Measurements from ENCODE around the gene FAH. TPM values are rescaled to one million over a fixed set of nuclear protein-coding genes. Genes with fewer than 3 reads are reported as not detected.

FAH gene
- total RNA-seq, 1 donor from 2014 or later: 23.4 TPM

- H3K4me1 ChIP-seq: no peaks in the 10 kb centered on the region
- TF ChIP-seq CTCF (IDR thresholded peaks at IDR 0.05): no peak
- no peak overlapping the region for H3K4me3 ChIP-seq
- intact Hi-C loops (cut with DNase I): no loop called here
- H3K27me3 ChIP-seq: no peaks in the 10 kb centered on the region
- H3K9me3 ChIP-seq: no peaks in the 10 kb centered on the region
- peaks cover 0 to 8% of the 10 kb centered on the region in 2 donors for H3K36me3 ChIP-seq
- no peak overlapping the region for H3K27ac ChIP-seq
- DNase-seq (ENCODE audit: low spot score in 2 of 2): peak in 1 of 2 donors; percentile 39
These were observed 39.2 kb downstream of the FAH start for GRCh38 chr15:80191897-80192595.

GRCh38 chr15:80194186-80194585, 41.4 kb downstream of the FAH start:
- Histone ChIP-seq H3K4me3 (no peak overlapping the region), H3K36me3 (no peaks in the 10 kb centered on the region), H3K9me3 (no peaks in the 10 kb centered on the region), H3K4me1 (no peaks in the 10 kb centered on the region), H3K27me3 (no peaks in the 10 kb centered on the region), H3K27ac (no peak overlapping the region)
- intact Hi-C loops (cut with DNase I): no loop called here
- TF ChIP-seq CTCF (IDR thresholded peaks at IDR 0.05): no peak
- no peak for DNase-seq (ENCODE audit: low spot score in 2 of 2)

- DNase-seq (ENCODE audit: low spot score in 2 of 2): no peak
- Histone ChIP-seq H3K27ac (no peak overlapping the region), H3K27me3 (no peaks in the 10 kb centered on the region), H3K36me3 (no peaks in the 10 kb centered on the region), H3K9me3 (no peaks in the 10 kb centered on the region), H3K4me1 (no peaks in the 10 kb centered on the region), H3K4me3 (no peak overlapping the region)
- intact Hi-C loops (cut with DNase I): no loop called here
- TF ChIP-seq CTCF (IDR thresholded peaks at IDR 0.05): no peak
These were observed 42.1 kb downstream of the FAH start for GRCh38 chr15:80194914-80195313.

- no peaks in the 10 kb centered on the region for H3K4me1 ChIP-seq
- H3K9me3 ChIP-seq: no peaks in the 10 kb centered on the region
- TF ChIP-seq CTCF (IDR thresholded peaks at IDR 0.05): no peak
- intact Hi-C loops (cut with DNase I): no loop called here
- H3K36me3 ChIP-seq: no peaks in the 10 kb centered on the region
- DNase-seq (ENCODE audit: low spot score in 2 of 2): no peak
- H3K27me3 ChIP-seq: no peaks in the 10 kb centered on the region
- H3K4me3 ChIP-seq: no peak overlapping the region
- no peak overlapping the region for H3K27ac ChIP-seq
These were observed 46.6 kb downstream of the FAH start for GRCh38 chr15:80199366-80199765.

- Histone ChIP-seq H3K27ac (no peak overlapping the region), H3K9me3 (no peaks in the 10 kb centered on the region), H3K36me3 (no peaks in the 10 kb centered on the region), H3K27me3 (no peaks in the 10 kb centered on the region), H3K4me3 (no peak overlapping the region), H3K4me1 (no peaks in the 10 kb centered on the region)
- intact Hi-C loops (cut with DNase I): no loop called here
- TF ChIP-seq CTCF (IDR thresholded peaks at IDR 0.05): no peak
- DNase-seq (ENCODE audit: low spot score in 2 of 2): no peak
These were observed 47.1 kb downstream of the FAH start for GRCh38 chr15:80199869-80200268.
